Neural cell (in vitro differentiated cells): Measurements from ENCODE around the gene HEMK1. TPM values are rescaled to one million over a fixed set of nuclear protein-coding genes. Genes with fewer than 3 reads are reported as not detected.

Source experiments
- H2AFZ ChIP-seq: fragments of 200-600, 300-800 bp; sonication (generic), shearing (Covaris generic); 2 replicates; pipeline ENCODE4 v1.6.0; 2014; ENCODE audit warnings: low read depth, mild to moderate bottlenecking, antibody characterized with exemption, low read length, moderate library complexity
- H3F3A ChIP-seq: fragments of 200-600 bp; shearing (Covaris generic); 2 replicates; pipeline ENCODE4 v1.6.1; 2016; ENCODE audit warnings: mild to moderate bottlenecking, moderate library complexity, mixed read lengths, antibody characterized with exemption, low read length; ENCODE audit not compliant: insufficient read depth, poor library complexity, severe bottlenecking
- H3K27ac ChIP-seq: fragments of 200-600, 300-800 bp; sonication (generic), shearing (Covaris generic); 2 replicates; pipeline ENCODE4 v1.5.1; 2014; ENCODE audit warnings: mild to moderate bottlenecking, low read length, moderate library complexity
- H3K27me3 ChIP-seq: fragments of 300-800, 200-600 bp; sonication (generic), shearing (Covaris generic); 2 replicates; pipeline ENCODE4 v1.6.0; 2014; ENCODE audit warnings: mild to moderate bottlenecking, low read depth, low read length, moderate library complexity; ENCODE audit not compliant: insufficient read depth
- H3K36me3 ChIP-seq: fragments of 300-800, 200-600 bp; sonication (generic), shearing (Covaris generic); 2 replicates; pipeline ENCODE4 v1.5.1; 2014; ENCODE audit warnings: mild to moderate bottlenecking, antibody characterized with exemption, low read length, moderate library complexity; ENCODE audit not compliant: insufficient read depth
- H3K4me2 ChIP-seq: fragments of 300-800, 200-600 bp; sonication (generic), shearing (Covaris generic); 2 replicates; pipeline ENCODE4 v1.6.0; 2014; ENCODE audit warnings: mild to moderate bottlenecking, low read length
- H3K4me3 ChIP-seq: fragments of 300-800, 200-600 bp; sonication (generic), shearing (Covaris generic); 2 replicates; pipeline ENCODE4 v1.5.1; 2014; ENCODE audit warnings: mild to moderate bottlenecking, low read length, moderate library complexity
- H3K79me2 ChIP-seq: fragments of 200-600 bp; shearing (Covaris generic); replicated peaks from 2 replicates; pipeline ENCODE4 v1.6.0; 2014; ENCODE audit warnings: mild to moderate bottlenecking, low read length, moderate library complexity; ENCODE audit not compliant: insufficient read depth
- H3K9ac ChIP-seq: fragments of 300-800, 200-600 bp; sonication (generic), shearing (Covaris generic); 2 replicates; pipeline ENCODE4 v1.6.1; 2016; ENCODE audit warnings: mild to moderate bottlenecking, low read length, mixed read lengths
- H3K9me2 ChIP-seq: fragments of 200-600 bp; shearing (Covaris generic); 2 replicates; pipeline ENCODE4 v1.6.1; 2016; ENCODE audit warnings: mild to moderate bottlenecking, low read length, mixed read lengths; ENCODE audit not compliant: insufficient read depth
- H3K9me3 ChIP-seq: fragments of 200-600, 300-800 bp; sonication (generic), shearing (Covaris generic); 2 replicates; pipeline ENCODE4 v1.6.1; 2016; ENCODE audit warnings: mild to moderate bottlenecking, mixed run types, low read length, moderate library complexity, mixed read lengths
- H4K20me1 ChIP-seq: fragments of 200-600 bp; shearing (Covaris generic); 2 replicates; pipeline ENCODE4 v1.6.1; 2016; ENCODE audit warnings: mild to moderate bottlenecking, mixed run types; ENCODE audit not compliant: insufficient read depth
- EP300 ChIP-seq: fragments of 450-650 bp; conservative IDR thresholded peaks from 2 replicates; pipeline ENCODE4 v1.6.1; 2014; ENCODE audit warnings: antibody characterized with exemption, mild to moderate bottlenecking, moderate library complexity; ENCODE audit not compliant: poor library complexity, severe bottlenecking
- EZH2 ChIP-seq: fragments of 200-600, 300-800 bp; shearing (Covaris generic), sonication (generic); IDR thresholded peaks from 2 replicates; pipeline ENCODE4 v1.6.1; 2014; ENCODE audit warnings: antibody characterized with exemption, low read length, borderline replicate concordance, mild to moderate bottlenecking; ENCODE audit not compliant: insufficient read depth, poor library complexity, severe bottlenecking
- MXI1 ChIP-seq: fragments of 450-650 bp; conservative IDR thresholded peaks from 2 replicates; pipeline ENCODE4 v1.6.1; 2014; ENCODE audit warnings: antibody characterized with exemption, mild to moderate bottlenecking; ENCODE audit not compliant: poor library complexity, severe bottlenecking
- POLR2AphosphoS5 ChIP-seq: IDR thresholded peaks from 2 replicates; pipeline ENCODE4 v1.6.1; 2012
- RAD21 ChIP-seq: fragments of 450-650 bp; conservative IDR thresholded peaks from 2 replicates; pipeline ENCODE4 v1.6.1; 2014; ENCODE audit warnings: antibody characterized with exemption, mild to moderate bottlenecking, moderate library complexity
- SMC3 ChIP-seq: fragments of 450-650 bp; conservative IDR thresholded peaks from 2 replicates; pipeline ENCODE4 v1.6.1; 2014; ENCODE audit warnings: antibody characterized with exemption, mild to moderate bottlenecking, moderate library complexity; ENCODE audit not compliant: poor library complexity
- TAF1 ChIP-seq: IDR thresholded peaks from 2 replicates; pipeline ENCODE4 v1.6.1; 2012; ENCODE audit warnings: low read depth
- polyA plus RNA-seq: library from polyadenylated mRNA; depleted of rRNA; stranded (reverse); fragments of >200 nt; gene quantifications from 2 replicates; pipeline ENCODE4 v1.2.3, GENCODE V29; 2014
- TF ChIP-seq, protein P1 (sequence below): fragments of 450-650 bp; IDR thresholded peaks from 2 replicates; pipeline ENCODE4 v1.5.1; 2014; ENCODE audit warnings: antibody characterized with exemption, mild to moderate bottlenecking, moderate library complexity; ENCODE audit not compliant: poor library complexity, severe bottlenecking
- TF ChIP-seq, protein P2 (sequence below): IDR thresholded peaks from 2 replicates; pipeline ENCODE4 v1.6.1; 2012; ENCODE audit warnings: borderline replicate concordance

HEMK1 gene
- polyA plus RNA-seq, 1 donor from 2014 or later: 24.4 TPM

DNA sequence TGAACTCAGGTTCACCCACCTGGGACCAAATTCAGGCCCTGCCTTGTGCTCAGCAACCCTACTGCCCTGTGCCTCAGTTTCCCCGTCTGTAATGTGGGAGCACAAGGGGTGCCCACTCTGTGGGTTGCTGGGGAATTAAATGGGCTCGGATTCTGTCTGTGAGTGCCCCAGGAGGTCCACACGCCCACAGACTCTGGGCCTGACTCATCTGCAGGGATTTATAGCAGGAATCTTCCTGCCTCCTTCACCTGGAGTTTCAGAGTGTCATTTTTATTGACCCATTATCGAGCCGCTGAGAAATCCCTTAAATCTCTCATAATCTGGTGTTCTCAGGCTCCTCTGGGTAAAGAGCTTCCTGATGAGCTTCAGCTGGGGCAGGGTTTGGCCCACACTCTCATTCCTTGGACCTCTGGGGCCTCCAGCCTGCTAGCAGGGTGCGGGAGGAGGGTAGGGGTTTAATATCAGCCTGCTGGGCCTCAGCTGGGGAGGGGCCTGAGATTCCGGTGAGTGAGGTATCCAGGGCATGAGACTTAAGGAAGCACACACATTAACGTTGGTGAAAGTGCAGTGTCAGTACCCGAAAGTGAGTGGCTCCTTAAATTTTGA lies 18.2 kb upstream of the HEMK1 start:
- no peaks in the 10 kb centered on the region for H3K9me3 ChIP-seq
- no peak overlapping the region for H3K27ac ChIP-seq
- H3F3A ChIP-seq: no peaks in the 10 kb centered on the region
- no peaks in the 10 kb centered on the region for H3K9me2 ChIP-seq
- no peaks in the 10 kb centered on the region for H3K36me3 ChIP-seq
- H3K79me2 ChIP-seq: no peaks in the 10 kb centered on the region
- TF ChIP-seq EP300 (no peak), TAF1 (no peak), RAD21 (no peak)
- no peak overlapping the region for H3K4me3 ChIP-seq
- no peaks in the 10 kb centered on the region for H3K27me3 ChIP-seq
- no peak overlapping the region for H3K9ac ChIP-seq
- H3K4me2 ChIP-seq: no peak overlapping the region
- H4K20me1 ChIP-seq: no peaks in the 10 kb centered on the region
- no peak overlapping the region for H2AFZ ChIP-seq

DNA sequence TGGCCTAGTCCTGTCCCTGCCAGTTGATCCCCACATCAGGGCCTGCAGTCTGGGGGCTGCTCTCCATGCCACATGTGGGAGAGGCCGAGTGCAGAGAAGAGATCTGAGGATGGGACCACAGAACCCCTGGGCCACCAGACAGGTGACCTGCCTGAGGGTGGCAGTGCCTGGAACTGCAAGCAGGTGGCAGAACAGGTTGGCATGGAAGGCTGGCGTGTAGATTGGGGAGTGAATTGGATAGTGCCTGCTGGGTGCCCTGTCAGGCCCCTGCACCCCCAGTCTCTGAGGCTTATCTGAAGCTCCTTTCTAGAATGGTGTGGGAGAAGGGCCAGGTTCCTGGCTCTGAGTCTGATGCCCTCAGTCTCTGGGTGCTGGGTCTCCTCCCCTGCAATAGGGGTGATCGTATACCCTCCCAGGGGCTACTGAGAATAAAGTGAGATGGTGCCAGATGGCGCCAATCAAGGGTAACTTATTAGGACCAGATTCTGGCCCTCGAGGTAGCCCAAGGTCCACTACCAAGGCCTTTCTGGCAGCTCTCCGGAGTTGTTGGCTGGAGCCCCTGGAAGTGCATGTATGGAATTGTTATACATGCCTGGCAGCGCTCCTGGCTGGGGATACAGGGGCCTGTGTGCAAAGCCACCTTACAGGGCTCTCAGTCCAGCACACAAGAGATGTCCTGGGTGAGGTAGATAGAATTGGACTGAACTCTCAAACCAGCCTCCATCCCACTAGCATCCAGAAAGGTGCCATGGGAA lies 17.5 kb upstream of the HEMK1 start:
- no peak overlapping the region for H3K4me3 ChIP-seq
- H4K20me1 ChIP-seq: no peaks in the 10 kb centered on the region
- no peak overlapping the region for H3K9ac ChIP-seq
- no peaks in the 10 kb centered on the region for H3K36me3 ChIP-seq
- H3K27ac ChIP-seq: no peak overlapping the region
- no peaks in the 10 kb centered on the region for H3K9me2 ChIP-seq
- no peaks in the 10 kb centered on the region for H3F3A ChIP-seq
- no peak overlapping the region for H2AFZ ChIP-seq
- TF ChIP-seq EP300: no peak
- no peak for TF ChIP-seq SMC3
- no peak for TF ChIP-seq EZH2
- TF ChIP-seq, protein P1, sequence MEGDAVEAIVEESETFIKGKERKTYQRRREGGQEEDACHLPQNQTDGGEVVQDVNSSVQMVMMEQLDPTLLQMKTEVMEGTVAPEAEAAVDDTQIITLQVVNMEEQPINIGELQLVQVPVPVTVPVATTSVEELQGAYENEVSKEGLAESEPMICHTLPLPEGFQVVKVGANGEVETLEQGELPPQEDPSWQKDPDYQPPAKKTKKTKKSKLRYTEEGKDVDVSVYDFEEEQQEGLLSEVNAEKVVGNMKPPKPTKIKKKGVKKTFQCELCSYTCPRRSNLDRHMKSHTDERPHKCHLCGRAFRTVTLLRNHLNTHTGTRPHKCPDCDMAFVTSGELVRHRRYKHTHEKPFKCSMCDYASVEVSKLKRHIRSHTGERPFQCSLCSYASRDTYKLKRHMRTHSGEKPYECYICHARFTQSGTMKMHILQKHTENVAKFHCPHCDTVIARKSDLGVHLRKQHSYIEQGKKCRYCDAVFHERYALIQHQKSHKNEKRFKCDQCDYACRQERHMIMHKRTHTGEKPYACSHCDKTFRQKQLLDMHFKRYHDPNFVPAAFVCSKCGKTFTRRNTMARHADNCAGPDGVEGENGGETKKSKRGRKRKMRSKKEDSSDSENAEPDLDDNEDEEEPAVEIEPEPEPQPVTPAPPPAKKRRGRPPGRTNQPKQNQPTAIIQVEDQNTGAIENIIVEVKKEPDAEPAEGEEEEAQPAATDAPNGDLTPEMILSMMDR: no peak
- no peak for TF ChIP-seq POLR2AphosphoS5
- TF ChIP-seq MXI1: no peak
- TF ChIP-seq RAD21: no peak
- no peak for TF ChIP-seq TAF1
- TF ChIP-seq, protein P2, sequence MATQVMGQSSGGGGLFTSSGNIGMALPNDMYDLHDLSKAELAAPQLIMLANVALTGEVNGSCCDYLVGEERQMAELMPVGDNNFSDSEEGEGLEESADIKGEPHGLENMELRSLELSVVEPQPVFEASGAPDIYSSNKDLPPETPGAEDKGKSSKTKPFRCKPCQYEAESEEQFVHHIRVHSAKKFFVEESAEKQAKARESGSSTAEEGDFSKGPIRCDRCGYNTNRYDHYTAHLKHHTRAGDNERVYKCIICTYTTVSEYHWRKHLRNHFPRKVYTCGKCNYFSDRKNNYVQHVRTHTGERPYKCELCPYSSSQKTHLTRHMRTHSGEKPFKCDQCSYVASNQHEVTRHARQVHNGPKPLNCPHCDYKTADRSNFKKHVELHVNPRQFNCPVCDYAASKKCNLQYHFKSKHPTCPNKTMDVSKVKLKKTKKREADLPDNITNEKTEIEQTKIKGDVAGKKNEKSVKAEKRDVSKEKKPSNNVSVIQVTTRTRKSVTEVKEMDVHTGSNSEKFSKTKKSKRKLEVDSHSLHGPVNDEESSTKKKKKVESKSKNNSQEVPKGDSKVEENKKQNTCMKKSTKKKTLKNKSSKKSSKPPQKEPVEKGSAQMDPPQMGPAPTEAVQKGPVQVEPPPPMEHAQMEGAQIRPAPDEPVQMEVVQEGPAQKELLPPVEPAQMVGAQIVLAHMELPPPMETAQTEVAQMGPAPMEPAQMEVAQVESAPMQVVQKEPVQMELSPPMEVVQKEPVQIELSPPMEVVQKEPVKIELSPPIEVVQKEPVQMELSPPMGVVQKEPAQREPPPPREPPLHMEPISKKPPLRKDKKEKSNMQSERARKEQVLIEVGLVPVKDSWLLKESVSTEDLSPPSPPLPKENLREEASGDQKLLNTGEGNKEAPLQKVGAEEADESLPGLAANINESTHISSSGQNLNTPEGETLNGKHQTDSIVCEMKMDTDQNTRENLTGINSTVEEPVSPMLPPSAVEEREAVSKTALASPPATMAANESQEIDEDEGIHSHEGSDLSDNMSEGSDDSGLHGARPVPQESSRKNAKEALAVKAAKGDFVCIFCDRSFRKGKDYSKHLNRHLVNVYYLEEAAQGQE: no peak
- no peaks in the 10 kb centered on the region for H3K9me3 ChIP-seq
- H3K4me2 ChIP-seq: no peak overlapping the region
- H3K27me3 ChIP-seq: no peaks in the 10 kb centered on the region
- H3K79me2 ChIP-seq: no peaks in the 10 kb centered on the region
